ENCODE data around the gene CPN2. TPM values are rescaled to one million over a fixed set of nuclear protein-coding genes. Genes with fewer than 3 reads are reported as not detected.

CPN2 gene
- total RNA-seq, 1 donor from 2014 or later: not detected

GRCh38 chr3:194354315-194354714 lies 3.2 kb upstream of the CPN2 start:
- DNase-seq (ENCODE audit: low spot score): no peak

GRCh38 chr3:194352667-194353246 lies 1.6 kb upstream of the CPN2 start:
- DNase-seq (ENCODE audit: low spot score): no peak

GRCh38 chr3:194351952-194352536 lies 916 bp upstream of the CPN2 start:
- no peak for DNase-seq (ENCODE audit: low spot score)

- DNase-seq (ENCODE audit: low spot score): no peak
Measured at GRCh38 chr3:194350726-194351071, 429 bp downstream of the CPN2 start.

- no peak for DNase-seq (ENCODE audit: low spot score)
Measured at GRCh38 chr3:194348354-194348753, 2.8 kb downstream of the CPN2 start.

- no peak for DNase-seq (ENCODE audit: low spot score)
Measured at GRCh38 chr3:194346621-194347020, 4.5 kb downstream of the CPN2 start.

GRCh38 chr3:194346035-194346434 lies 5.1 kb downstream of the CPN2 start:
- DNase-seq (ENCODE audit: low spot score): no peak

- DNase-seq (ENCODE audit: low spot score): peak; percentile 68
Measured at GRCh38 chr3:194344012-194344411, 7.1 kb downstream of the CPN2 start.

GRCh38 chr3:194343561-194343893 lies 7.6 kb downstream of the CPN2 start:
- DNase-seq (ENCODE audit: low spot score): no peak

GRCh38 chr3:194342861-194343560 lies 8.1 kb downstream of the CPN2 start:
- no peak for DNase-seq (ENCODE audit: low spot score)

- no peak for DNase-seq (ENCODE audit: low spot score)
Measured at GRCh38 chr3:194340757-194341400, 10.2 kb downstream of the CPN2 start.

- DNase-seq (ENCODE audit: low spot score): no peak
Measured at GRCh38 chr3:194339840-194340239, 11.3 kb downstream of the CPN2 start.

GRCh38 chr3:194339356-194339755 lies 11.8 kb downstream of the CPN2 start:
- no peak for DNase-seq (ENCODE audit: low spot score)

GRCh38 chr3:194337965-194338753 lies 13.0 kb downstream of the CPN2 start:
- DNase-seq (ENCODE audit: low spot score): peak; percentile 51

- DNase-seq (ENCODE audit: low spot score): no peak
Measured at GRCh38 chr3:194336601-194337355, 14.3 kb downstream of the CPN2 start.

- no peak for DNase-seq (ENCODE audit: low spot score)
Measured at GRCh38 chr3:194333981-194334320, 17.2 kb downstream of the CPN2 start.

- peak; percentile 86 for DNase-seq (ENCODE audit: low spot score)
Measured at GRCh38 chr3:194333212-194333980, 17.7 kb downstream of the CPN2 start.

- no peak for DNase-seq (ENCODE audit: low spot score)
Measured at GRCh38 chr3:194332858-194333211, 18.3 kb downstream of the CPN2 start.

GRCh38 chr3:194330579-194330978 lies 20.5 kb downstream of the CPN2 start:
- DNase-seq (ENCODE audit: low spot score): peak; percentile 43

GRCh38 chr3:194330160-194330559 lies 21.0 kb downstream of the CPN2 start:
- no peak for DNase-seq (ENCODE audit: low spot score)

- no peak for DNase-seq (ENCODE audit: low spot score)
Measured at GRCh38 chr3:194329583-194329965, 21.6 kb downstream of the CPN2 start.
